Endometrial microvascular endothelial cells (primary cell): ENCODE measurements around the gene CHD2. TPM values are rescaled to one million over a fixed set of nuclear protein-coding genes. Genes with fewer than 3 reads are reported as not detected.
"Not testable (repeated sequence)": the region's sequence is repeated elsewhere in the genome, so short reads cannot be mapped to it uniquely, and the experiment has no call there.

Source experiments
- in situ Hi-C: cut with HindIII; loops from 2 replicates; pipeline ENCODE4 v1.10.0; 2017; ENCODE audit warnings: low sequenced_read_pairs, low pct_unique_long_range_greater_than_20kb; ENCODE audit errors: inconsistent ontology term
- total RNA-seq: library from RNA; depleted of rRNA; stranded (reverse); fragments of >200 nt; gene quantifications from one replicate; pipeline ENCODE4 v1.2.3, GENCODE V29; 2015; ENCODE audit errors: inconsistent ontology term

The CHD2 gene
- 39.8 TPM for total RNA-seq

- in situ Hi-C loops = loop anchor here (10.0 kb wide), 1 partner anchor 85 kb away; no protein-coding TSS in a partner anchor
These were observed at the start of gene CHD2 for GRCh38 chr15:92899948-92900730. Gene CHD2 (plus strand): TSS chr15:92900324. CDS start chr15:92901238, 914 bp downstream.

- in situ Hi-C loops = no loop called here
These were observed 46.9 kb upstream of the CHD2 start for GRCh38 chr15:92853222-92853621.

GRCh38 chr15:92861742-92862141, 38.4 kb upstream of the CHD2 start:
- in situ Hi-C loops = no loop called here

- in situ Hi-C loops = no loop called here
These were observed 35.9 kb upstream of the CHD2 start for GRCh38 chr15:92864127-92864814.

GRCh38 chr15:92869263-92869940, 30.7 kb upstream of the CHD2 start:
- in situ Hi-C loops = no loop called here

GRCh38 chr15:92870010-92870591, 30.0 kb upstream of the CHD2 start:
- in situ Hi-C loops = no loop called here

GRCh38 chr15:92872967-92873366, 27.2 kb upstream of the CHD2 start:
- in situ Hi-C loops = not testable (repeated sequence)

GRCh38 chr15:92877000-92877399, 23.1 kb upstream of the CHD2 start:
- in situ Hi-C loops = no loop called here

GRCh38 chr15:92877416-92877815, 22.7 kb upstream of the CHD2 start:
- in situ Hi-C loops = no loop called here

GRCh38 chr15:92878593-92879053, 21.5 kb upstream of the CHD2 start:
- in situ Hi-C loops = no loop called here

GRCh38 chr15:92879949-92880725, 20.0 kb upstream of the CHD2 start:
- in situ Hi-C loops = no loop called here

- in situ Hi-C loops = no loop called here
These were observed 19.3 kb upstream of the CHD2 start for GRCh38 chr15:92880796-92881195.

- in situ Hi-C loops = no loop called here
These were observed 18.8 kb upstream of the CHD2 start for GRCh38 chr15:92881211-92881754.

- in situ Hi-C loops = no loop called here
These were observed 18.1 kb upstream of the CHD2 start for GRCh38 chr15:92881802-92882696.

- in situ Hi-C loops = no loop called here
These were observed 17.4 kb upstream of the CHD2 start for GRCh38 chr15:92882697-92883162.

GRCh38 chr15:92883163-92883875, 16.8 kb upstream of the CHD2 start:
- in situ Hi-C loops = no loop called here
